NCI-H2081 (cell line): Measurements from ENCODE around the gene GAB3.
A peak's percentile ranks its signal among the peaks of the same experiment; 100 is the strongest.
"Not testable (repeated sequence)": the region's sequence is repeated elsewhere in the genome, so short reads cannot be mapped to it uniquely, and the experiment has no call there.

Source experiments
- DNase-seq, 2 experiments: peaks; one replicate each; lab custom pipeline; 2025; lab: John Stamatoyannopoulos, UW

The GAB3 gene

DNA sequence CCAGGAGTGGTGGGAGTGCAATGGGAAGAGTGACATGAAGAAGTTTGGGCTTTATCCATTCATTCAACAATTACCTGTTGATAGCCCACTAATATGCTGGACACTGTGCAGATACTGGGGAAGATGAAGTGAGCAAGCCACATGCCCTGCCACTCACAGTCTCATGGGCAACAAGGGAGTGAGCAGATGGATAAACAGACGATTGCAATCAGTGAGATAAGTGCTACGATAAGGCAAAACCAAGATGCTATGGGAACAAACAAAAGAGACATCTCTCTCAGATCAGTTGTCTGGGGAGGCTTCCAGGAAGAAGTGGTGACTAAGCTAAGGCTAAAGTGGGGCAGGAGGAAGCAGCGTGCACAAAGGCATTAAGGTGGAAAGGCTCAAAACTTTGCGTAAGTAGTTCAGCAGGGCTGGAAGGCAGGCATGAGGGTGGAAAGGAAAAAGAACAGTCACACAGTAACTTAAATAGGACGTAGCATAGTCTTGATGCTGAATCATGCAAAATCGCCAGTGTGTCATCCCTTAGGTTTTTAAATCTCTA, 31.7 kb downstream of the GAB3 start:
- no peak for DNase-seq

DNA sequence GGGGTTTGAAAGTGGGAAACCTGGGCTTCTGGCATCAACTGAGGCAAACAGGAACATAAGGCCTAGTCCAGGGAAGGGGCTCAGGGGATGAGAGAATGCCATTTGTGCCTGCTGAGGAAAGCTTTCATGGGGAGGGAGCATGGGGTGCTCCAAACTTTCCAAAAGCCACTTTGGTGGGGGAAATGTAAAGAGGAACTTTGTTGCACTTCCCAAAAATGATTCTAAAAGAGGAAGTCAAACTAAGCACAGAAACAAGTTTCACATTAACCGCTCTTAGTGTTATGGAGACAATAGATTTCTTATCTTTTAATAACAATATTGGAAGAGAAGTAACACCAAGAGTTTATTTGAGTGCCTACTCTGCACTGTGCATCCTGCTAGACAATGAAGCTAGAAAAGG, 32.3 kb downstream of the GAB3 start:
- DNase-seq = no peak

DNA sequence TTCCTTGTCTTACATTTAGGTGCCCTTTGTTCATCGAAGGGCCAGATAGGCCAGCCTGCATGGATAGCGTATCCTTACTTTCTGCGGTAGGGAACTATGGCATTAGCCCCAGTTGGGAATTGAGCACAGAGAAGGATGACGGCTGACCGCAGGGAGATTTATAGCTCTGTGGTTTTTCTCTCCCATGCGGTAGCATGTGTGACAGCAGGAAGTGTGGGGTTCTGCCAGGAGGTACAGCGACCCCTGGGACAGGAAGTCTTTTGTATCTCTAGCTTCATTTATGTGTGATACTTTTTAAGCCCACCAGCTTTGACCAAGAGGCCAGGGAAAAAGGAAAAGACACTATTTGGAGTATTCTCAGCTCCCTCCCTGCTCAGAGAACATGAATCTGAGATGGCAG, 33.1 kb downstream of the GAB3 start:
- DNase-seq = no peak

DNA sequence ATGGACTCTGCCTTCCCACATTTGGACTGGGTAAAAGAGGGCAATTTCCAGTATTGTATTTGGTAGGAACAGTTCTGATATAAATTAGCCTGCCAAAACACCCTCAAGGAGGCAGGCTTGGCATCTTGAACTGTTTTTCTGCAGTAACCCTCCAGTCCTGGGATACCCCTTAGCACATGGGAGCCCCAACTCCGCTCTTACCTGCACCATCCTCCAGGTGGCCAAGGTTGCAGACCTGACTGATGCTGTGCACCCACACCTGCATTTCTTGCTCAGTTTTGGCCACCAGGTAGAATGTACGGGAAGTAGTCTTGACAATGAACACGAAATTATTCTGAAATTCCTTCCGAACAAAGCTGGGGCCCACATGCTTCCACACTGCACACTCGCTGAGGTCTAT, 35.1 kb downstream of the GAB3 start:
- no peak for DNase-seq

DNA sequence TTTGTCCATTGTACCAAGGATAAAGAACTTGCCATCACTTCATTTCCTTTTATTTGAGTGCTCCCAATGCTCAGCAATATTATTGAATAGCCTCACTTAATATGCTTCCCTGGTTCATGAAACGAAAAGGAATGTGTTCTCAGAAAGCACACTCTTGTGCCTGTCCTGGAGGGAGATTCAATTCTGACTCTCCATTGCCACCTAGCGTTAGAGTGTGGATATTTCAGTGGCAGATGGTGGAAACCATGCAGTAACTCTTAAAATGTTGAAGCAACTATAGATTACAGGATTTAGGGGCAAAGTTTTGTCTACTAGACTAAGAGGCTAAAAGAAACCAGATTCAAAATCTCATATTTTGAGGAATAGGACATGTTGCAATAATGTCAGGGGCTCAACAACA, 36.0 kb downstream of the GAB3 start:
- peak; percentile 4 to 28 for DNase-seq

DNA sequence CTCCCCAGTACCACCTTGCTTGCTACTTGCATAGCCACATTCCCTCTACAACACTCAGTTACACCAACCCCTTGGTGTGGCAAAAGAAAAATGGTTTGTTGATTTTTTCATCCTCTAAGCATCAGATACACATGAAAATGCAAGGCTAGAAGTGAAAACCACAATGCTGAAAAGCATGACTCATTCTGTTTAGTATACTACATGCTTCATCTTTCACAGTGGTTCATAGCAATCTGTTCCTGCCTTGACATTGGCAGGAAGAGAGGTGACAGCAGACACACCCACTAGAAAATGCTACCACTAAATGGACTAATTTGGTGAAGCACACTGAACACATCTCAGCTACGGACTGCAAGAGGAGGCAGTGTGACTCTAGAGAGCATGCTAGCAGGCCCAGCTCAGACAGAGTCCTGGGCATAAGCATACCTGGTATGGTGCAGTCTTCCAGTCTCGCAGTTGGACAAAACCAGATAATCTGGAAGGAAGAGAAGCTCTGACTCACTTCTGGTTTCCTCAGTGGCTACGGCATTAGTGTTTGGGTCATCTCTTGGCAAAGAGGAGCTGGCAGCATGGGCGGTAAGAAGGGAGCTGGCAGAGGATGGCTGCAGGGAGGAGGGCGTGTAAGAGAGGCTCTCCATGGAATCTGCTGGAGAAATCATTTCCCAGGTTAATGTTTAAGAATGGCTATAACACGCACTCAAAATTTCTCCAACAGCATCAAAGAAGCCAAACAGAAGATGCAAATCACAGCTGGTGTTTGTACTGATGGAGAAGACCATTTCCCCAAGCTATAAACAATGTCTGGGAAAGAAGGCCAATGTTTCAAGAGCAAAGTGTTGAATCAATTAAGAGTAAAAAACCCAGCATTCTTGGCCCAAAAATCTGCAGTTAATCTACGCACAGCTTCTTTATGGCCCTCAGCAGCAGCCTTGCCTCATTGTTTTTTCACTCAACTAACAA, 37.8 kb downstream of the GAB3 start:
- no peak for DNase-seq

DNA sequence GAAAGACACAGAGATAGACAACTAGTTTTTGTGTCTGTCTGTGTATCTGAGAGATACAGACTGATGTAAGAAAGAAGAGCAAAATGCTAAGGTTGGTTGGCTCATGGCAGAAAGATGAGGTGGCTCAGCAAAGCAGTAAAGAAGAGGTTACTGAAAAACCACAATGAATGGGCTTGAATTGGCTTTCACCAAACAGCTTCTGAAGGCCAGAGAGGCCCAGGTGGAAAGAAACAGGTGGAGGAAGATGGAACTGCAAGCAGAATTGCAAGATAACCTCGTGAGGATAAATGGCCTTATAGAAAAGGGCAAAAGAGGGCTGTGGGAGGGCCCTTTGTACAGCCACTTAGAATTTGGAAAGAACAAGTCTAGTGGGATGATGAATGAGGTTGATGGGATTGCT, 39.6 kb downstream of the GAB3 start:
- no peak for DNase-seq

DNA sequence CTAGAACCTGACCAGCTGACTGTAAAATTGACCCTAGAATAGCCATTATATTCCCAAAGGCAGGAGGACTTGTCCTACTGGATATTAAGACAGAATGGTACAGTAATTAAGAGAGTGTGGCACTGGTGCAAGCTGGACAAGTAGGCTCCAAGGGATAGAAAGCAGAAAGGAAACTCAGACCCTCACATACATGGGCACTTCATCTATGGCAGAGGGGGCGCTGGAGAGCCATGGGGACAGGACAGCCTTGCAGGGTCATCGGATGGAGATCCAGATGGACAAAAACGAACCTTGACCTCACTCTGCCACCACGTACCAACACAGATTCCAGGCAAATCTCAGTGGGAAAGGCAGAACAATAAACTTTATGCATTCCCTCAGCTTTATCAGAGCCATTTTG, 40.6 kb downstream of the GAB3 start:
- DNase-seq = no peak

DNA sequence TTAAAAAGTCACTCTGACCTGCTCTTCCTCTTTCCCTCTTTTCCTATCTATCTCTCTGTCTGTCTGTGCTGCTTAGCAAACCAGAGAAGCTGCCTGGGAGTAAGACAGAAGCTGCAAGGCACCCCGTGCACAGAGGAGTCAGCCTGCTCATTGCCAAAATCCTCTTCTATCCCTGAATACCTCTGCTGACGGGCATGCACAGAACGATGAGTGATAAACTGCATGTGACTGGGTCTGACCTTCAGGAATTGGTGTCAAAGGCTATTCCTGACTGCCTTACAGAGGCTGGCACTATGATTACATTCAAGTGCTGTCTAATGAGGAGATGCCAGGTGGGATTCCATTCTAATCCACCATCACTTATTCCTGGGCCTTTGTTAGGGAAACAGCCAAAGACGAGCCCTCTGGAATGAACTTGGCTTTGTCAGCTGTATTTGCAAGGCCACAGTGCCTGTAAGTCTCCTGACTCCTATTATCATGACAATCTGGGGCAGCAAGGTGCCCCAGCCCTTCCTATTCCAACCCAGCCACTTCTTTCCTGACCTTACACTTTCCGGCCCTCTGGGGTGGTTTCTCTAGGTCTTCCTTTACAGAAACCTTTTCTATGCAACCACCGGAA, 52.1 kb downstream of the GAB3 start:
- no peak for DNase-seq

DNA sequence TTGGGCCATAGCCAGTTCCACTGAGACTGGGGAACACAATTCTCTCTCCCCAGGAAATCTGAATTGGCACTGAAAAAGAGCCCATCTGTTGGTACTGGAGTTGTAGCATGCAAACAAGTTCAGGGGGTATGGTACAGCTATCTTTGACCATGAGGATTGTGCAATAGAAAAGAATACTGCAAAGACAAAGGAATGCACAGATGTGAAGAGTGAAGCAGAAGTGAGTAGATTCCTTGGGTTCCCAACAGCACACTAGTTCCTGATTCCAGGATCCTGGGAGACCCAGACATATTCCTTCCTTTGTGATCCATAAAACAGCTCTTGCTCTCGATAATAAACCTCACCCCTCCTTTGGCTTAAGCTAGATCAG, 54.2 kb downstream of the GAB3 start:
- no peak for DNase-seq

DNA sequence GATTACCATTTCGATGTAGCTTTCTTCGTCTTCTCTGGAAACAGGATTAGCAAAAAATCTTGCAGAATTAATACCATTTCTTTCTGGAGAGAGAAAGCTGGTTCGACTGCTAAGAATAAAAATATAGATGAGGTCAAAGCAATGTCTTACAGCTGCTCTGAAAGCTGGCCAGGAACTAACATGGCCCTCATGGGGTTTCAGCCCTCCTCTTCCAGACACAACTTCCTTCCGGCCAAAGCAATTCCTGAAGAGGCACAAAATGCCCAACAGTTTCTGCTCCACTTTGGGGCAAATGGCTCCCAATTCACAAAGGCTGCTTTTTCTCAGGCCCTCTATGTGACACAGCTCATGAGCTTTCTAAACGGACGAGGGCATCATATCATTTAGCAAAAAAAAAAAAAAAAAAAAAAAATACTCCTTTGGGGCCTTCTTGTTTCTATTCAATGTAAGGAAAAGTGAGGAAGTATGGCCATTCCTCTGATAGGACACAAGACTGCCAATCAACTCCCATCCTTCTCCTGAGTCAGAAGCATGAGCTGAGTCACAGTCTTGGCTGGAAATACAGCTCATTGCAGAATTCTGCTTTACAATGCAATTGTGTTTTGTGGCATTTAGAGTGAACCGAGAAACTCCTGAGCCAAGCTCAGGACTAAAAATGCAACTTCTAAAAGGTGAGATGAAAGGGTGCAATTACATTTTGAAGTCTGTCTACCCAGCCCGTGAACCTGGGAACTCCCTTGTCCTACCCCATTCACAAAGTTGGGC, 54.8 kb downstream of the GAB3 start:
- no peak for DNase-seq

DNA sequence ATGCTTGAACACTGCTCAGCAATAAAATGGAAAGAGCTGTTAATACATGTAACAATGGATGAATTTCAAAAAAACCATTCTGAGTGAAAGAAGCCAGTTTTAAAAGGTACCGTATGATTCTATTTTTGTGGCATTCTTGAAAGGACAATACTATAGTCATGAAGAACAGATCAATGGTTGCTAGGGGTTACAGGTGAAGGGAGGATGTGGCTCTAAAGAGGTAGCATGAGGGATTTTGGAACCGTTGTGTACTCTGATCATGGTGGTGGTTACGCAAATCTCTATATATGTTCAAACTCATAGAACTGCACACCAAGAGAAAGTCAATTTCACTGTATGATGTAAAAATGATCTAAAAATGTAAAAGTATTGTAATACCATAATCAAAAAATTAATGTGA, 57.5 kb downstream of the GAB3 start:
- DNase-seq = no peak

DNA sequence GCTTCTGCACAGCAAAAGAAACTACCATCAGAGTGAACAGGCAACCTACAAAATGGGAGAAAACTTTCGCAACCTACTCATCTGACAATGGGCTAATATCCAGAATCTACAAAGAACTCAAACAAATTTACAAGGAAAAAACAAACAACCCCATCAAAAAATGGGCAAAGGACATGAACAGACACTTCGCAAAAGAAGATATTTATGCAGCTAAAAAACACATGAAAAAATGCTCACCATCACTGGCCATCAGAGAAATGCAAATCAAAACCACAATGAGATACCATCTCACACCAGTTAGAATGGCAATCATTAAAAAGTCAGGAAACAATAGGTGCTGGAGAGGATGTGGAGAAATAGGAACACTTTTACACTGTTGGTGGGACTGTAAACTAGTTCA, 60.4 kb downstream of the GAB3 start:
- DNase-seq = not testable (repeated sequence)

DNA sequence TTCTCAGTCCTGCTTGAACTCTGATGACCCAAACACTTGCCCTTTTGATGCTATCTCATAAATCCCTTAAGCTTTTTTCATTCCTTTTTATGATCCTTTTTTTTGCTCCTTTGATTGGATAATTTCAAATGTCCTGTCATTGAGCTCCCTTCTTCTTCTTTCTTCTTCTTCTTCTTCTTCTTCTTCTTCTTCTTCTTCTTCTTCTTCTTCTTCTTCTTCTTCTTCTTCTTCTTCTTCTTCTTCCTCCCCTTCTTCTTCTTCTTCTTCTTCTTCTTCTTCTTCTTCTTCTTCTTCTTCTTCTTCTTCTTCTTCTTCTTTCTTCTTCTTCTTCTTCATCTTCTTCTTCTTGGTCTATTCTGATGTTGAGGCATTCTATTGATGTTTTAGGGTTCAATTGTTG, 78.8 kb downstream of the GAB3 start:
- not testable (repeated sequence) for DNase-seq

DNA sequence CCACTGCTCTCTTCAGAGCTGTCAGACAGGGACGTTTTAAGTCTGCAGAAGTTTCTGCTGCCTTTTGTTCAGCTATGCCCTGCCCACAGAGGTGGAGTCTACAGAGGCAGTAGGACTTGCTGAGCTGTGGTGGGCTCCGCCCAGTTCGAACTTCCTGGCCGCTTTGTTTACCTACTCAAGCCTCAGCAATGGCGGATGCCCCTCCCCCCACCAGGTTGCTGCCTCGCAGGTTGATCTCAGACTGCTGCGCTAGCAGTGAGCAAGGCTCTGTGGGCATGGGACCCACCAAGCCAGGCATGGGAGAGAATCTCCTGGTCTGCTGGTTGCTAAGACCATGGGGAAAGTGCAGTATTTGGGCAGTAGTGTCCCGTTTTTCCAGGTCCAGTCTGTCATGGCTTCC, 80.0 kb downstream of the GAB3 start:
- DNase-seq = not testable (repeated sequence)

DNA sequence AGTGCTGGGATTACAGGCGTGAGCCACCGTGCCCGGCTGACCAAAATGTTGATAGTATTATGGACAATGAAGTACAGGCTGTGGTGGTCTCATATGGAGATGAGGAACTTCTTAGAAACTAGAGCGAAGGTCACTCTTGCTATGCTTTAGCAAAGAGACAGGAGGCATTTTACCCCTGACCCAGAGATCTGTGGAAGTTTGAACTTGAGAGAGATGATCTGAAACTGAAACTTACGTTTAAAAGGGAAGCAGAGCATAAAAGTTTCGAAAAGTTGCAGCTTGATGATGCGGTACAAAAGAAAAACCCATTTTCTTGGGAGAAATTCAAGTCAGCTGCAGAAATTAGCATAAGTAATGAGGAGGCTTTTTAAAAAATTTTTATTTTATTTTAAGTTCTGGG, 89.0 kb downstream of the GAB3 start:
- DNase-seq = no peak

DNA sequence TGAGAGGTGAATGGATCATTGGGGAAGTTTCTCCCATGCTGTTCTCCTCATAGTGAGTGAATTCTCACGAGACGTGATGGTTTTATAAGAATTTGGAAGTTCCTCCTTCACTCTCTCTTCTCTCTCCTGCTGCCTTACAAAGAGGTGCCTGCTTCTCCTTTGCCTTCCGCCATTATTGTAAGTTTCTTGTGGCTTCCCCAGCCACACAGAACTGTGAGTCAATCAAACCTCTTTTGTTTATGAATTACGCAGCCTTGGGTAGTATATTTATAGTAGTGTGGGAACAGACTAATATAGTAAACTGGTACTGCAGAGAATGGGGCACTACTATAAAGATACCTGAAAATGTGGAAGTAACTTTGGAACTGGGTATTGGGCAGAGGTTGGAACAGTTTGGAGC, 89.7 kb downstream of the GAB3 start:
- DNase-seq = no peak

DNA sequence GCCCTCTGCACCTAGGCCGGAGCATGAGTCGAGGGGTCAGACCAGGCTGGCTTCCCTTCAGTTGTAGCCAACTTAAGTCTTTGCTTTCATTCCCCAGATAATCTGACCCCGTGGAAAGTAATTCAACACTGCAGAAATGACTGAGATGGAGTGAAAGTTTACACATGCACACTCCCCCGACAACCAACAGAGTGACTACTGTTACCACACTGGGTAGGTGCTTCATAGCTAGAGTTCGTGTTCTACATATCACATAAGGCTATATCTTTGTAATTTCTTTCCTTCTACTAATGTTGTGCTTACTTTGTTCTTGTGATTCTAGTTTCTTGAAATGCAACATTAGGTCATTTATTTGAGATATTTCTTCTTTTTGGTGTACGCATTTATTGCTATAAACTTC, 90.3 kb downstream of the GAB3 start:
- no peak for DNase-seq

DNA sequence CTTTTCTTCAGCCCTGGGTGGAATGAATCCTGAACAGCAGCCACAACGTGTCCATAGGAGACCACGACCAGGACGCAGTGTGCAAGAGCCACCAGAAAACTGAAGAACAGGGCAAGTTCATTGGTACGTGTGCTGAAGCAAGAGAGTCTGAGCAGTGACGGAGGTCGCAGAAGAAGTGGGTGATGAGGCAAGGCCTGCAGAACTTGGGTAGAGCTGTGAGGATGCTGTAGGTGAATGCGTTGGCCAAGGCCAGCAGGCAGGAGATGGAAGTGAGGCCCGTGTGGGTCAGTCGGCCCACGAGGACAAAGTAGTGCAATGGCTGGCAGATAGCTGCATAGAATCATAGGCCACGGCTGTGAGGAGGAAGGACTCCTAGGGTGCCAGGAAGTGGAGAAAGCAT, 91.9 kb downstream of the GAB3 start:
- no peak for DNase-seq

DNA sequence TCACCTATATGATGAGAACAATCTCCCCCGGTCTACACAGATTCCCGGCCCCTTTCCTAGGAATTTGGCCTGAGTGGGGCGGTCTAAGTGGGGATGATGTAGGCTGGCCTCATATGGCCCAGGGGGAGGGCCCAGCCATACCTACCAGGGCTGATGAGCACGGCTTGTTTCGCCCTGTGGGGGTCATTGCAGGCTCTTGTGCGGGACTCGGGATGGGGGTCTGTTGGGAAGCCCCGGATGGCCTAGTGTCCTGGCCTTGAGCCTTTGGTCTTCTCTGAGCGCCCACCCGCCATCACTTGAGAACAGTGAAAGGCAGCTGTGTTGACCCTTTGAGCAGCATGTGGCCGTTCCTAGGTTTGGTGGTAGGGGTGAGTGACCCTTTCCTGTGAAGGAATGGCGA, 92.7 kb downstream of the GAB3 start:
- DNase-seq = no peak

DNA sequence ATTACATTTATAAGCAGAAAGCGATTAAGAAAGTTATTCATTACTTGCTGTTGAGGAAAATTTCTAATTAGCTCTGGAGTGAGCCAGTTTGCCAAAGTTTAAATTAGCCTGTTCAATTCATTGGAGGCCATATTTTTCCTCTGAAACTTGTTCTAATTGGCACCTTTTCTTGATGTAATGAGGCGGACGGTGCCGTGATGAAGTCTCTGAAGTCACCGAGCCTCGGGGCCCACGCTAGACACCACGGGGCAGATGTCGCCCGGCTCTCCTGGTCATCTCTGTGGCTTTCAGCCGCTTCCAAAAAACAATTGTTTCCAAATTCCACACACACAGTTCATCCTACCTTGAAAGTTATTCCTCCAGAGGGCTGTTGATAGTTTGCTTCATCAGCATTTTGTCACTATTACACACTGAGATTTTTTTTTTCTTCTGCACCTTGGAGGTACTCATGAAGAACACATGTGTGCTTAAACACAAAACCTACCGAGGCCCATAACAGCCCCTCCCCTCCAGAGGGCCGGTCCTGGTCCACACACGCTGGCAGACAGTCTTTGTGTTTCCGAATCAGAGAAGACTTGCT, 93.6 kb downstream of the GAB3 start:
- no peak for DNase-seq

DNA sequence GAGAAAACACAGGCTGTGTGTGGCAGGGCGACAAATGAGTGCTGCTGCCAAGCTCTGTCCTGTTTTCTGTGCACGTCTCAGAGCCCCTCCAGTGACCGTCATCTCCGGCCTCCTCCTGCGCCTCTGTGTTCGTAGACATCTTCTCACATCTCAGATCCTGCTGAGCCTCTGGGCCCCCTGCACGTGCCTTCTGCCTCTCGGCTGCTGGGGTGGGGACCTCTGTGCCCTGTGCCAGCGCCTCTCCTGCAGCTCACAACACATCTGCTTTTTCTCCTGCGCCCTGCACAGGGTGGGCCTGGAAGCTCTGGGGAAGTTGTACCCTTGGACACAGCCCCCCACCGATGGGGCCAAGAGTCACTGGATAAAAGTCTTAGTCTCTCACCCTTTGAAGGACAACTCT, 95.1 kb downstream of the GAB3 start:
- DNase-seq = no peak
